DMS114 treated with DMSO at 0.1 percent for 48 hours (cell line): ENCODE measurements around the gene SLX4.

Experiments used
- DNase-seq: peaks from one replicate; lab custom pipeline; 2025; ENCODE audit not compliant: unreplicated experiment; lab: John Stamatoyannopoulos, UW

Gene SLX4

DNA sequence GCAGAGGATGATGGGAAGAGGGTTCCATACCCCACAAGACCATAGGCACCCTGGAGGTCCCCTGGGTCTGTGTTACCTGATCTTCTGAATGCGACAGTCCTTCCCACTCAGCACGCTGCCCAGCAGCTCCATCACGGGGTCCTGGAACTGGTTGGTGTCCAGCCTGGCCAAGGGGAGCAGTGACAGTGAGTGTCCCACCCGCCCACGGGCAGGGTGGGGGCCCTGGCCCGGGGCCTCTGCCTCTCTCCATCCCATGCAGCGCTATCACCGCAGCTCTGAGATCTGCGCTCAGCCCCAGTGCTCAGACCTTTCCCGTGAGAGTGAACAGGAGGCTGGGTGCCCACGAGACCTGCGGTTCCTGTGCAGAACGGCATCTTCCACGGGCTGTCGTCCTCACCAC, 49.8 kb downstream of the SLX4 start:
- no peak for DNase-seq

DNA sequence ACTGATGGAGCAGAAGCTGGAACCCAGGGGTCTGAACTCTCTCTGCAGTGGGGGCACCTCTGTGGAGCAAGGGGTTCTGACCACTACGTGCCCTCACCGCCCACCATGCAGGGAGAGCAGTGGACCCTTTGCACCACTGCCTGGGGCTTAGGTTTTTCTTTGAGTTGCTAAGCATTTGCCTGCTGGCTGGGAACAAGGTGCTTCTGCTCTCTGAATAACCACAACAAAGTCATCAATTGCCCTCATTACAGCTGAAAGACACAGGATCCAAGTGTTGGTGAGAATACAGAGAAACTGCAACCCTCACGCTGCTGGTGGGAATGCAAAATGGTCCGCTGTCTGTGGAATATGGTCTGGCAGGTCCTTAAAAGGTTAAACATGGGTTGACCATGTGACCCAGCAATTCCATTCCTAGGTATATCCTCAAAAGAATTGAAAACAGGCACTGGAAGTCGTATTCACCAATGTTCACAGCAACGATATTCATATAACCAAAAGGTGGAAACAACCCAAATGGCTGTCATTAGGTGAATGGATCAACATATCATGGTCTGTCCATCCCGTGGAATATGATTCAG, 57.0 kb downstream of the SLX4 start:
- DNase-seq: no peak

DNA sequence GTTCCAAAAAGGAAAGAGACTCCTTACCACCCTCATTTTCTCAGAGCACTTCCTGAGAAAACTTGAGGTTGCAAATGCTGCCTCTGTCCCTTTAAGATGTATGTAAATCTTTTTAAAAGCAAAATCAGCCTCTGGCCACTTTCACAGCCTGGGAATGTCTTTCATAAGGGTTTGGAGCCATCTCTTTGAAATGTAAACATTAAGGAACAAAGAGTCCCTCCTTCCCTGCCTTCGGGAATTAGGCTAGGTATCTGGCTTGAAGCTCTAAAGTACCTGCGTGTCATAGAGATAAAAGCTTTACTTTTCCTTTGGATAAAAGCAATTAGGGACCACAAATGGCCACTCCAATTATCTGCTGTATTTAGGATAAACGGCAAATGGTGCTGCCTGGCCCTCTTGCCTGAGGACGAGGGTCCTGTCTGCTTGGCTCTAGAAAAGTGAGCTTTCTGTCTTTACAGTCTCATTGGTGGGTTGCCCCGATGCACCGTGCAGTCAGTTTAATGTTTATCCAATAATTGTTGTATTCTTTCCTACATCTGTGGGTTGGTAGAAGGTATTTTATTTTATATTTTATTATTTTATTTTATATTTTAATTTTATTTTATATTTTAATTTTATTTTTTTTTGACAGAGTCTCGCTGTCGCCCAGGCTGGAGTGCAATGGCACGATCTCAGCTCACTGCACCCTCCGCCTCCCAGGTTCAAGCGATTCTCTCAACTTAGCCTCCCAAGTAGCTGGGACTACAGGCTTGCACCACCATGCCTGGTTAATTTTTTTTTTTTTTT, 58.1 kb downstream of the SLX4 start:
- no peak for DNase-seq

DNA sequence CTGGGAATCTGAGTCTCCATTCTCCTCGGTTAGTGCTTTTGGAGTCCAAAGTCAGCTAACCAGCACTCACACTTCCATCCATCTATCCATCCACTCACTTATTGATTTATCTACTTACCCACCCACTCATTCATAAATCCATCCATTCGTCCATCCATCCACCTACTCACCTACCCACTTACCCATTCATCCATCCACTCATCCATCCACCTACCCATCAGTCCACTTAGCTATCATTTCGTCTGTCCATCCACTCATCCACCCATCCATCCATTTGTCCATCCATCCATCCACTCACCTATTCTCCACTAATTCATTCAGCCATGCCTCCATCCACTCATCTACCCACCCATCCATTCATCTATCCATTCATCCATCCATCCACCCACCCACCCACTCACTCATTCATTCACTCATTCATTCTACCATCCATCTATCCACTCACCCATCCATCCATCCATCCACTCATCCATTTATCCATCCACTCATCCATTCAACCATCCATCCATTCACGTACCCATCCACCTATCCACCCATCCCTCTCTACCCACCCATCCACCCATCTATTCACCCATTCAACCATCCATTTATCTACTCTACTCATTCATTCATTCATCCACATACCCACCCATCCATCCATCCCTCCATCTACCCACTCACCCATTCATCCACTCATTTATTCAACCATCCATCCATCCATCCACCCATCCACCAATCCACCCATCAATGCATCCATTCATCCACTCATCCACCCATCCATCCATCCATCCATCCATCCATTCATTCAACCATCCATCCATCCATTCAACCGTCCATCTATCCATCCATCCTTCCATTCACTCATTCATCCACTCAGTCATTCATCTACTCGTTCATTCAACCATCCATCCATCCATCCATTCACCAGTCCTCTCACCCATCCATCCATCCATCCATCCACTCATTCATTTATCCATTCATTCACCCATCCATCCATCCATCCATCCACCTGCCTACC, 60.3 kb downstream of the SLX4 start:
- no peak for DNase-seq

DNA sequence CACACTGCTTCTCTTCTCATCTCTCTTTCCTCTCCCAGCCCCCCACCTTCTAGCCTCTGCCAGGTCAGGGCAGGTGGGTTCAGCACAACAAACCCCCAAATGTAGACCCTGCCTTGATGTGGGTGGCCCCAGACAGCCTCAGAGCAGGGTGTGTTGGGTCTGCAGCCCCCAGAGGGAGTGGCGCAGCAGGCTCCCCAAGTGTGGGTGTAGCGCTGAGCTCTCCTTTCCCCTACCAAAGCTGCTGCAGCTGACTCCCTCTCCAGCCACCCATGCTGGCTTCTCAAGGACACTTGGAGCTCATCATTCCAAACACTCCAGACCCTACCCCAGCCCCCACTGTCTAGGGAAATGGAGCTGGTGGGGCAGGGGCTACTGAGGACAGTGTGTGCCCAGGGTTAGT, 61.5 kb downstream of the SLX4 start:
- DNase-seq: no peak

DNA sequence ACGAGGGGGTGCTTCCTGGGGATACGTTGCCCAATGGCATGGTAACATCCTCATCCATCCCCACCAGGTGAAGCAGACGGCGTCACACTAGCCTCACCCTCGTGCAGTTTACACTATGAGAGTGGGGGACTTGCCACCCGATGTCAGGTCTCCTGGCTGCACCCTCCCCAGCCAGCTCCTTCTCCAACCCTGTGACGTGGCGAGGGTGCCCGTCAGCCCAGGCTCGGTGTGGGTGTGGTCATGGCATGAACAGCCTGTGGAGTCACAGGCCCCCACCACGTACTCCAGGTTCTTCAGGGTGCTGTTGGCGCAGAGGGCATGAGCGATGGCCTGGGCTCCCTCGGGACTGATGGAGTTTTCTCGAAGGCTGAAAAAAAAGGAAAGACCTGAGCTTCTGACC, 62.5 kb downstream of the SLX4 start:
- no peak for DNase-seq

DNA sequence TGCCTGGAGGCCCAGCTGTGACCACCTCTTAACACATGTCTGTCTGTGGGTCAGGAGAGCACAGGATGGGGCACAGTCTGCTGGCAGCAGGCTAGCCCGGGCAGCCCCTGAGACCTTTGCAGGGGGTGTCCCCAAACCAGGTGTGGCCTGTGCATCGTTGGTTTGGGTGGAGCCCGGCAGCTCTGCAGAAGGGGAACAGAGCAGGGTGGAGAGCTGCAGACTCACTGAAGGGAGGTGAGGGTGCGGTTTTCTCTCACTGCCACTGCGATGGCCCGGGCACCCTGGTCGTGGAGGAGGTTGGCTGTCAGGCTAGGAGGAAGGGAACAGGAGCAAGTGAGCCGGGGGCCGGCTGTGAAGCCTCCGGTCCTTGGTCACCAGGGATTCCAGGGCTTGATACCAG, 63.0 kb downstream of the SLX4 start:
- no peak for DNase-seq

DNA sequence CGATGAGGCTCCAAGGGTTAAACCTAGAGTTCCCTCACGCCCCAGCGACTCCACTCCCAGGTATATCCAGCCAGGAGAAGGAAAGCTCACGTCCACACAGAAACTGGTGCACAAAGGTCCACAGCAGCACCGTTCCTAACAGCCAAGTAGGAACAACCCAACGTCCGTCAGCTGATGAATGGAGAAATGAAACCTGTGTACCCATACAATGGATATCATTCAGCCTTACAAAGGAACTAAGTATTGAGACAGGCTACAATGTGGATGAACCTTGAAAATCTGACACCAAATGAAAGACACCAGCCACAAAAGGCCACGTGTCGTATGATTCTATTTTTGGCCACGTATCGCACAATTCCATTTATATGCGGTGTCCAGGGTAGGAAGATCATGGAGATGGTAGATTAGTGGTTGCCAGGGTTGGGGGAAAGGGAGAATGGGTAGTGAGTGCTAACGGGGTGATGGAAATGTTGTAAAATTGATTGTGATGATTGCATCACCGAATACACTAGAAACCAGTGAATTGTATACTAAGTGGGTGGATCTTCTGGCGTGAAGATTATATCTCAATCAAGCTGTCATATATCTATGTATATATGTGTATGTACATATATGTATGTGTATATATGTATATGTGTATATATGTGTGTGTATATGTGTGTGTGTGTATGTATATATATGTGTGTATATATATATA, 64.3 kb downstream of the SLX4 start:
- no peak for DNase-seq

DNA sequence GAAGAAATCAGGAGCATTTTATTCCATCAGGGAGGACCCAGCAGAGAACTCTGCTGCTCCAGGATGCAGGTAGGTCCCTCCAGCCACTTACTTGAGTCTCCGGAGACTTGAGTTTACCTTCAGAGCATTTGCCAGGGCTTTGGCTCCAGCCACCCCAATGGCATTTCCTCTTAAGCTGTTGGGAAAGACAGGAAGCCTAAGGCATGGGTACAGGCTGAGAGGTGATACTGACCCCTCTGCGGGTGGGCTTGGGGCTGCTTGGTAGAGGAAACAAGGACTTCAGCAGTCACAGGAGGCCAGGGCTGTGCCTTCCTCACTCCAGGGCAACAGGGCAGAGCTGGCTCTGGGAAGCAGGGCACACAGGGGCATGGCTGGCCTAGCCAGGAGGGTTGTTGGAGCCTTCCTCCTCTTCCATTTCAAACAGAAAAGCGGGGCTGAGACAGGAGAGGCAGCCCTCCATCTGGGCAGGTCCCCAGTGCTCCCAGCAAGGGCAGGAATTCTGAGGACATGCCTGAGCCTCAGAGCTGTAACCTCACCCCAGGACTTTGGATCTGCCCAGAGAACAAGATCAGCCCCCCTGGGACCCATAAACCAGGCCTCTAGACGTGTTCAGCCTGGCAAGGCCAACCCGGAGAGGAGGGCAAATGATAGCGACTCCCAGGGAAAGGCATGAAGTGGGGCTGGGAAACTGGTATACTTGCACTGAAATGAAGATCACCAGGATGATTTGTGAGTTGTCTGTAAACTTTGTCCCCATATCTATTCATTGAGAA, 68.6 kb downstream of the SLX4 start:
- no peak for DNase-seq

DNA sequence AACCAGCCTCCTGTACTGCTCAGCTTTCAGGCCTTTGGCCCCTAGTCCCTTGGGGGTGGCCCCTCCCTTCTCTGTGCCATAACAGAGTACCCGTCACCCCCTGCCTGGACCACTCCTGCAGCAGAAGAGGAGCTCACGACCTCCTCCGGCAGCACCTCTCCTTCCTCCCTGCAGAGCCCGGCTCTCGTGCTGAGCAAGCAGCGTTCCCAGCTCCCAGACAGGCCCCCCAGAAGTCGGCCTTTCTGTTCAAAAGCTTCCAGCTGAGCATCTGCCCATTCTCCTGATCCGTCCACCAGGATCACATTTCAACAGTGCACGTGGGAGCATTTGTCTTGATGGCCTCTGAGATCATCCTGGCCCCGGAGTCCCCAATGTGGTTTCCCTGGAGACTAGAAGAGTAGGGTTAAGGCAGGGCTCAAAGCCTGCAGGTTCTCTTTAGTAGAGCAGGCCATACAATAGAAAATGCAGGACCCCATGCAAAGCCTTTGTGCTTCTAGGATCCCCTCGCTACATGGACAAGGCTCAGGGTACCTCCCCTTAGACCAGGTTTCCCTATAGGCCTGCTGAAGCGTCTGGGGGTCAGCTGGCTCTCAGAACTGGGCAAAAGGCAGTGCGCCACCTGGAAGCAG, 69.8 kb downstream of the SLX4 start:
- DNase-seq: no peak

DNA sequence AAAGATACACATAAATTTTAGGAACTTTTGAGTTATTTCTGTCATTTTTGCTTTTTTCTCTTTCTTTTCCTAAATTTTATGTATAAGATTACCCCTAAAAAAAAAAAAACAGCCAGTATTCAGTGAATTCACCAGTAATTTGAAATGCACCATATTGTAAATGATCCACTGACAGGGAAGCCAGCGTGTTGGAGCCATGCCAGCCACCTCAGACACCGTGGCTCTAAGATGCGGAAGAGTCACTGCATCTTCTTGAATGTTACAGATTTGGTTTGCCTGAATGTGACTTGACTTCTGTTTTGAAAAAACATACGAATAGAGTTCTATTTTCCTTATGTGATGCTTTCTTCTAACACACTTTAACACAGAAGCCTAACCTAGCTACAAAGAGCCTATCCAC, 73.2 kb downstream of the SLX4 start:
- DNase-seq: no peak

DNA sequence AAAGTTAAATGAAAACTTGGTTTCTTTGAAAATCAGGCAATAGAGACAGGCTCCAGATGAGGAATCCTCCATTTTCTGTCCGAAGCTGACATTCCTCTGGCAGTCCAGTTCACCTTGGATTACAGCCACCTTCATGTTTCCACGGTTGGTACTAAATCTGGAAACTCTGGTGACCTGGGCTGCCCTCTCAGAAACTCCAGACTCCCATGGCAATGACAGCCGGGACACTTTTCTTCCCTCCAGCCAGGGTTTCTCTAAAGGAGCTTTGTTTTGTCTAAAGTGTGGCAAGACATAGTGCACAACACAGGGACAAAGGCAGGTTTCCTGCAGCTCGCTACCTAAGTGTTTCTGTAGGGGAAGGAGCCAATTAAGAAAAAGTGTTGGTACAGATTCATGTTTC, 74.6 kb downstream of the SLX4 start:
- DNase-seq: no peak

DNA sequence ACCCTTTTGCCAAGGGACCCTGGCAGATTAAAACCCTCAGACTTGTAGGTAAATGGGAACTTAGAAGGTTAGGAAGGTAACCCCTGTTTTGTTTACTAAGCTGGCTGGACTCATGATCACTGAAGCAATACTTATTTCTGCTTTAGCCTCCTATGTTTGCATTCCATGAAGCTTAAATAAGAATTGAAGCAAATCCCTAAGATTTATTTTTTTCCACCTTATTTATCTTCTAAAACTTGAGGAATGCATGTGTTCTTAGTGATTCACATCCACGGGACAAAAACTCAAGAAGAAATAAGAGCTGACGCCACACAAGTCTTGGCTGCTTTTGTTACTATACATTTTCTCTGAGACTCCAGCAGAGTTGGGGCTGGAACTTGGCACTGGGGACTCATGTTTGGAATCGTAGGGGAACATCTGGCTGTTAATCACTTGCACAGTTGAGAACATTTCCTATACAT, 75.1 kb downstream of the SLX4 start:
- no peak for DNase-seq

DNA sequence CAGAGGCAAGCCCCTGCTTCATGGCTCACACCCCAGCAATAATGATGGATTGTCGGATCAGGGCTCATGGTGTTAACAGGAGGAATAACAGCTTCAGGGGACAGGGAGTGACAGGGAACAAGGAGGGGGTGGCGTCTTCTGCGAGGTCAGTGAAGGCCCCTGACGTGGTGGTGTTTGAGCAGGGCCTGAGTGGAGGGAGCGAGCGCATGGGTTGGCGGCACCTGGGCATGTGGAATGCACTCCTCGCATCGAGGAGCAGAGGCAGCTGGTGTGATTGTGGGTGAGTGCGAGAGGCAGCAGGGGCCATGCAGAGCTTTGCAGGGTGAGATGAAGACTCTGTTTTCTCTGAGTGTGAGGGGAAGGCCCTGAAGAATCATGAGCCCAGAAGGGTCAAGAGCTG, 77.3 kb downstream of the SLX4 start:
- no peak for DNase-seq

DNA sequence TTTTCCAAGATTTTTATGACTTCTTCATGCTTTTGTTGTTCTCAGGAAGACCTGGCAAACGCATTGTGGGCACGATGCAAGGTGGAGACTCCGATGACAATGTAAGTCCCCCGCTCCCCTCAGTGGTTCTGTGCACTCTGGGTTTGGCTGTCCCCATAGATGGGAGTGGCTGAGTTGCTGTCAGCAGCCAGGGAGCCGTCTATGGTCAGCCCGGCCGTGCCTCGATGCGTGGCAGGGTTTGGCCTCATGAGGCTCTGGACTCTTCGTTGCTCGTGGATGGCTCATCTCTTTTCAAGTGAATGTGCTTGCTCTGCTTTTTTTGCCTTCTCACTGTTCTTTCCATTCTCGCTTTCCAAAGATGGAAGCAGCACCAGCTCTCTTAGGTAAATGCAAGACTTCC, 78.7 kb downstream of the SLX4 start:
- no peak for DNase-seq
